Measurements from ENCODE around the gene LRRC8C. TPM values are rescaled to one million over a fixed set of nuclear protein-coding genes. Genes with fewer than 3 reads are reported as not detected.

LRRC8C gene
- total RNA-seq, 4 donors from 2014 or later, result 4.3 to 6.2 (median 5.7) TPM

GRCh38 chr1:89728381-89728780, 95.5 kb downstream of the LRRC8C start:
- intact Hi-C loops (cut with DNase I; ENCODE audit: low total_unique reads), result no loop called here
- WGBS, 2 donors, result 81 to 90% methylated on average over 4 of the region's 4 CpGs

GRCh38 chr1:89732206-89732605, 99.3 kb downstream of the LRRC8C start:
- intact Hi-C loops (cut with DNase I; ENCODE audit: low total_unique reads), result no loop called here
- TF ChIP-seq POLR2A (IDR thresholded peaks at IDR 0.05) (no peak), CTCF (IDR thresholded peaks at IDR 0.05) (no peak)

More at GRCh38 chr1:89728381-89728780, 95.5 kb downstream of the LRRC8C start:
- DNase-seq (ENCODE audit: low spot score in 2 of 2), result no peak
- TF ChIP-seq CTCF (IDR thresholded peaks at IDR 0.05) (no peak), POLR2A (IDR thresholded peaks at IDR 0.05) (no peak)
- H3K4me3 ChIP-seq (ENCODE audit: low read depth, poor library complexity, severe bottlenecking), result no peak overlapping the region

GRCh38 chr1:89732643-89733222, 99.8 kb downstream of the LRRC8C start:
- DNase-seq (ENCODE audit: low spot score in 2 of 2), result no peak
- intact Hi-C loops (cut with DNase I; ENCODE audit: low total_unique reads), result no loop called here
- H3K4me3 ChIP-seq (ENCODE audit: low read depth, poor library complexity, severe bottlenecking), result no peak overlapping the region
- TF ChIP-seq POLR2A (IDR thresholded peaks at IDR 0.05) (no peak), CTCF (IDR thresholded peaks at IDR 0.05) (no peak)
- WGBS, 2 donors, result 72 to 81% methylated on average over 3 of the region's 3 CpGs

More at GRCh38 chr1:89732206-89732605, 99.3 kb downstream of the LRRC8C start:
- WGBS, 2 donors, result 74 to 91% methylated on average over 1 of the region's 1 CpG
- no peak overlapping the region for H3K4me3 ChIP-seq (ENCODE audit: low read depth, poor library complexity, severe bottlenecking)
- no peak for DNase-seq (ENCODE audit: low spot score in 2 of 2)

GRCh38 chr1:89733748-89734147, 100.8 kb downstream of the LRRC8C start:
- intact Hi-C loops (cut with DNase I; ENCODE audit: low total_unique reads), result no loop called here
- H3K4me3 ChIP-seq (ENCODE audit: low read depth, poor library complexity, severe bottlenecking), result no peak overlapping the region
- WGBS, 2 donors, result 66 to 67% methylated on average over 4 of the region's 4 CpGs

GRCh38 chr1:89734442-89734841, 101.5 kb downstream of the LRRC8C start:
- no peak overlapping the region for H3K4me3 ChIP-seq (ENCODE audit: low read depth, poor library complexity, severe bottlenecking)
- 51 to 55% methylated on average over 3 of the region's 3 CpGs for WGBS, 2 donors
- intact Hi-C loops (cut with DNase I; ENCODE audit: low total_unique reads), result no loop called here
- DNase-seq (ENCODE audit: low spot score in 2 of 2), result no peak
- no peak for TF ChIP-seq POLR2A (IDR thresholded peaks at IDR 0.05)

More at GRCh38 chr1:89733748-89734147, 100.8 kb downstream of the LRRC8C start:
- DNase-seq (ENCODE audit: low spot score in 2 of 2), result no peak
- no peak for TF ChIP-seq POLR2A (IDR thresholded peaks at IDR 0.05)
- TF ChIP-seq CTCF (IDR thresholded peaks at IDR 0.05), result no peak

- intact Hi-C loops (cut with DNase I; ENCODE audit: low total_unique reads), result no loop called here
- no peak for TF ChIP-seq CTCF (IDR thresholded peaks at IDR 0.05)
- TF ChIP-seq POLR2A (IDR thresholded peaks at IDR 0.05), result no peak
- H3K4me3 ChIP-seq (ENCODE audit: low read depth, poor library complexity, severe bottlenecking), result no peak overlapping the region
- DNase-seq (ENCODE audit: low spot score in 2 of 2), result no peak
- WGBS, 2 donors, result 0 to 20% methylated on average over 1 of the region's 1 CpG
These were observed 102.6 kb downstream of the LRRC8C start for GRCh38 chr1:89735479-89735878.
